Glomerular visceral epithelial cell (primary cell): ENCODE data around the gene ZCCHC14.
A peak's percentile ranks its signal among the peaks of the same experiment; 100 is the strongest.
"Not testable (repeated sequence)": the region's sequence is repeated elsewhere in the genome, so short reads cannot be mapped to it uniquely, and the experiment has no call there.

ENCODE experiments used
- DNase-seq: peaks from one replicate; pipeline ENCODE4 v3.0.0-alpha.2; 2016; ENCODE audit errors: extremely low spot score

Gene ZCCHC14

GRCh38 chr16:87409781-87410180 lies 83.0 kb downstream of the ZCCHC14 start:
- no peak for DNase-seq

- no peak for DNase-seq
These were observed 83.7 kb downstream of the ZCCHC14 start for GRCh38 chr16:87409153-87409552.

DNA sequence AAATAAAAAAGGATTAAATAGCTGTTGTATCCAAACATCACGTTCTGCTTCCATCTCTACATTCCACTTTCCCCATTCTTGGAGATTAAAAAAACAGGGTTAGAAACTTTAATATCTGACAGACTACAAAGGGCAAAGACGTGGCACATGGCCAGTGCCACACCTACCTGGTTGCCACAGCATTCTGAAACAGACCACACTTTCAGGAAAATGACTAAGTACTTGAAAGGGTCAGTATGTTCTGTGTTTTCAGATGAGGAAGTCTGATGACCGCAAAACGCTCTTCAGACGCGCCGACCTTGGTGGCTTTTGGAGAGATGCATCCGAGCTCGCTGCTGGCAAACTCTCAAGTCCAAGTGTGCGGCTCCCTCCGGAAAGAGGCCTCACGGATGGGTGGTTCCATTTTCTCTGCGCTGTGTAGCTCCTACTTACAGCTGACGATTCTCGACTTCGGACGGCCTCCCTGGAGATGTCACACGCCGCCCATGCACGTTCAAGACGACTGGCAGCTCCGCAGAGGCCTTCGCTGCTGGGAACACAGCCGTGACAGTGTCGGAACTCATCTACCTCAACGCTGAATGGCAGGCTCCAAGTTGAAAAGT lies 85.2 kb downstream of the ZCCHC14 start:
- peak; percentile 97 for DNase-seq

- DNase-seq, result no peak
These were observed 86.2 kb downstream of the ZCCHC14 start for GRCh38 chr16:87406495-87407088.

DNA sequence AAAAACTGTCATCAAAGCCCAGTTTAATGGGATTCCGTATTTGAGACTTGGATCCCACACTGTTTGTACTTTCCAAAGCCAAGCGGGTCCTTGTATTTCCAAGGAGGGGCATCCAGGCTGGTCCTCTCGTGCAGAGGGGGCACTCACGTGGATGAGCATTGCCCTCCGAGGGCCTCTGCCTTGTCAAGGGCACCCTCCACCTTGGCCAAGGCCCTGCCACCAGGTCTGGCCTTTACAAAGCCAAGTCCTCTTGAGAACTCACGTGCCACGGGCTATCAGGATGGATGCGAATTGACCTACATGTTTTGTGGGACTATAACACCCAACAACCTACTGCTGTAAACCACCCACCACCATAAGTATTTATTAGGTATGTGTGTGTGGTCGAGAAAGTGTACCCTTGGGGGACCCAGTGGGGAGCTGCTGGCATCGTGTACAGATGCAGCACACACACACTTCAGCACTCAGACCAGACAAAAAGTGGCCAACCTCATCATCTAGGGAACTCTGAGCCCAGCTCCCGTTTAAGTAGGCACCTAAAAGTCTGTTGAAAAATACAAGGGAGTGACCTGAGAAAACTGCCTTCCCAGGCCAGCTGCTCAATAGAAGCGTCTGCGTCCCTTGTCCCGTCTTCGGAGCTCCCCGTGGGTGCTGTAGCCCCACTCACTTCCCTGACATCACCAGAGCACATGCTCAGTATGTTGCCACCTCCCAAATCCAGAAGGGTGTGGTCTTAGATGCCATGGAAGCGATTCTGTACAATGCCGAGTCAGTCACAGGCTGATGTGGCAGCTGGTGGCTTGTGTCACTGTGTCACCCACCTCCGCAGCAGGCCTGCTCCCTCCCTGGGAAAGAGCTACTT lies 87.8 kb downstream of the ZCCHC14 start:
- no peak for DNase-seq

DNA sequence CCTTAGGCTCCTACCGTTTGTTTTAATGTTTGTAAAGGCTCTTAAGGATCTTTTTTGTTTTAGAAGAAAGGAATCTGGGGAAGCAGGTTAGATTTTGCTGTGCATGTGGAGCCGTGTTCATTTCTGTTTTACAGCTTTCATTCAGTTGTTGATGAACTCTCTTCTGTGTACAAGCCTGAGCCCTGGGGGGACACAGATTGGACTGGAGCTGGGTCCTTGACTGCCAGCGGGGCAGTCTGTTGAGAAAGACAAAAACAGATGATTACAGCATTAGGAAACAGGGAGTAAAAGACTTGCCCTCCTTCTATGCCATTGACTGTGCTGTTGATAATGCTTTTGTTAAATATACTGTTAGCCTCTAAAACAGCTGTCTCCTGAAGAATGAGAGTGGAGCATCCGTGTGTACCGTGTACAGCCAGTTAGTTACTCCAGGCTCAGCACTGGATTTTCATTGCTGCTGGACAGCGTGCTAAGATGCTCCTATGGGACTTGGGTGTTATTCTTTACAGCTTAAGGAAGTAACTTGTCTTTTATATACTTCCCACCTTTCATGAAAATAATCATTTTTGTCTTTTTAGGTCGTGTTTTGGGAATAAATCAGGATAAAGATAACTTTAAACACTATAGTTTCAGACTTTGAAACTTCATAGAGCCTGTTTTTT lies 97.5 kb downstream of the ZCCHC14 start:
- DNase-seq, result no peak

- no peak for DNase-seq
These were observed 99.2 kb downstream of the ZCCHC14 start for GRCh38 chr16:87393680-87394055.

GRCh38 chr16:87392821-87393679 lies 99.8 kb downstream of the ZCCHC14 start:
- peak; percentile 36 for DNase-seq

DNA sequence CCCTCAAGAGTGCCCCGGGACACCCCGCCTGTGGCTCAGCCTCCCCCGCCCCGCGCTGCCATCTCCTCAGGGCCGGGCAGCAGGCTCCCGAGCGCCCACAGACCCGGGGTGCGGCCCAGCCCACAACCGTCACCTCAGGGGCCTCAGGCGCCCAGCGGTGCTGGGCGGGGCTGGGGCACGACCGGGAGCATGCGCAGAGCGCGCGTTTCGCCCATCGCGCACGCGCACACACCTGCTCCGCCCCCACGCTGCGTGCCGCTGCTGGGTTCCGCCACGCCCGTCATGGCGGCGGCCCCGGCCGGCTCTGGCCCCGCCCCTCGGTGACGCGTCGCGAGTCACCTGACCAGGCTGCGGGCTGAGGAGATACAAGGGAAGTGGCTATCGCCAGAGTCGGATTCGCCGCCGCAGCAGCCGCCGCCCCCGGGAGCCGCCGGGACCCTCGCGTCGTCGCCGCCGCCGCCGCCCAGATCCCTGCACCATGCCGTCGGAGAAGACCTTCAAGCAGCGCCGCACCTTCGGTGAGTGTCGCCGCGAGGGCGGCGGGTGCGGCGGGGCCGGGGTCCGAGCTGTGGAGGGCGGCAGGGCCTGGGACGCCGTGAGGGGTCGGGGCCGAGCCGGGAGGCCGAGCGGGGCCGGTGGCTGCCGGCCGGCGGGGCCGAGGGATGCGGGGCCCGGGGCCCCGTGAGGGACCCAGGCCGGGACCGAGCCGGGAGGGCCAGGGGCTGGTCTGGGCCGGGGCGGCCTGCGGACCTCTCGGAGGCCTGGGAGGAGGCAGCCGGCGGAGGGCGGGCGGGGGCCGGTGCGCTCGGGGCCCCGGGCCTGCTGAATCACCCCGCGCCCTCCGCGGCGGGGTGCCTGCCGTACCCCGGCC lies 100.6 kb downstream of the ZCCHC14 start, which contains the start of gene MAP1LC3B:
TSS of gene MAP1LC3B (plus strand) at position 387 of the 871 bp plus-strand sequence. CDS start at position 479, 92 bp downstream.
- peak; percentile 96 for DNase-seq

GRCh38 chr16:87391324-87391949 lies 101.4 kb downstream of the ZCCHC14 start:
- DNase-seq, result no peak

DNA sequence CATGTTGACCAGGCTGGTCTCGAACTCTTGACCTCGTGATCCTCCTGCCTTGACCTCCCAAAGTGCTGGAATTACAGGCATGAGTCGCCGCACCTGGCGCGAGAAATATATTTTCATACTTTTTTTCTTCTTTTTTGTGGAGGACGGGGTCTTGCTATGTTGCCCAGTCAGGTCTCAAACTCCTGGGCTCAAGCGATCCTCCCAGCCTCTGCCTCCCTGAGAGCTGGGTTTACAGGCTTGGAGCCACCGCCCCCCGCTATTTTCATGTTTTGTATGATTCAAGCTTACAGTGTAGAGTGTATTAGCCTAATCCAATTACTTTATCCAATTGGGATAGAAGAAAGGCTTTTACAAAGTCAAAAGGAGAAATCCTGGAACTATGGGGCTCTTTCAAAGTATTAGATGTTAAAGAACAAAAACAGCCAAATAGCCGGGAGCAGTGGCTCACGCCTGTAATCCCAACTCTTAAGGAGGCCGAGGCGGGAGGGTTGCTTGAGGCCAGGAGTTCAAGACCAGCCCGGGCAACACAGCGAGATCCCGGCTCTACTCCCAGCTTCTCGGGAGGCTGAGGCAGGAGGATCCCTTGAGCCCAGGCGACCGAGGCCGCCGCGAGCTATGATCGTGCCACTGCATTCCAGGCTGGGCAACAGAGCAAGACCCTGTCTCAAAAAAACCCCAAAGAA lies 102.0 kb downstream of the ZCCHC14 start:
- DNase-seq, result no peak

DNA sequence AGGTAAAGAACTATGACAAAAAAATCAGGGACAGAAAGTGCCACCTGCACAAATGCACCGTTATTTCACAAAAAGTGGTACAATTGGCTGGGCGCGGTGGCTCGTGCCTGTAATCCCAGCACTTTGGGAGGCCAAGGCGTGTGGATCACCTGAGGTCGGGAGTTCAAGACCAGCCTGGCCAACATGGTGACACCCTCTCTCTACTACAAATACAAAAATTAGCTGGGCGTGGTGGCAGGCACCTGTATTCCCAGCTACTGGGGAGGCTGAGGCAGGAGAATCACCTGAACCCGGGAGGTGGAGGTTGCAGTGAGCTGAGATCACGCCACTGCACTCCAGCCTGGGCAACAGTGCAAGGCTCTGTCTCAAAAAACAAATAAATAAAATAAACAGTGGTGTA lies 102.9 kb downstream of the ZCCHC14 start:
- DNase-seq, result not testable (repeated sequence)

- DNase-seq, result no peak
These were observed 103.6 kb downstream of the ZCCHC14 start for GRCh38 chr16:87389245-87389644.

DNA sequence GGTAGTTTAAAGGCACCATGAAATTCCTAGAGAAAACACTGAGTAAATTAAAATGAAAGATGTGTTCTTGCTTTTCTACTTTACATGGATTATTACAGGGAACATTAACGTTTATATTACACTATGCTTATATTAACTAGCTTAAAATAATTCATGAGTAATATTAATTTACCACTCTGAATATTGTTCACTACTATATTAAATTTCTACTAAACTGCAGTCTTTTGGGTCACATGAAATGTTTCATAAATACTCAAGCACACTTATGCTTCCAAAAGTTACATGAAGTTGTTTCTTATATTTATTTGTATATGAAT lies 104.0 kb downstream of the ZCCHC14 start:
- DNase-seq, result no peak

DNA sequence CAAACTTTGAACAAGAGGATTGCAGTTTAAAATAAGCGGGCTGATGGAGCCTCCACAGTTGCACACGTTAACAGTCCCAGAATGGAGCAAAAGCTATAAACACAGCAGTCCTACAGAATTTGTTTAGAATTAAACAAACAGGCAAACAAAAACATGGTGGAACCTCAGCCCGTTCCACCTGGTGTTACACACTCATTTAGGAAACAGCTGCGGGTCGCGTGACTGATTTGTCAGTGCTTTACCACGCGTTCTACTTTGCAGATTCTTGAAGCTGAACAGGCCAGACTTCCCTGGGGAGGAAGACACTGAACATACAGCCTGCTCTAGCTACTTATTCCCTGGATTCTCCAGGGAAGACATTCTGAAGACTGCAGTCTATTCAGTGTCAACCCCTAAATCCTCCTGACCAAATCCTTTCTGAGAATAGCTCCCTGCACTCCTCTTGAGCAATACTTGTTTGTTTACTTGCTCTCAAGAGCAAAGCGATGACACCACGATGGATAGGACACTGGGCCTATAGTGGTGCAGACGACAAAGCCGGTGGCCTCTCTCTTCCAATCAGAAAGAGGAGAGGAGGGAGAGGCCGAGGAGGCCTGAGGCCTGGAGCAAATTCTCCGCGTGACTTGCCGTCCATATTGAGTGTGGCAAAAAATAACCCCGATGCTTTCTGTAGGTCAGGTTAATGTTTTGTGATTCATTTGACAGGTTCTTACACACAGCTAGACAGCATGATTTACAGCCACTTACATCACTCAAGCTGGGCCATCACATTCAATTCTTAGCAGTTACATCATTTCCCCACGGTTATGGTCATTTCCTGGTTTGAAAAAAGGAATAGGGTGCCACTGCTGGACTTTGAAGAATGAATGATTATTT lies 104.6 kb downstream of the ZCCHC14 start:
- DNase-seq, result peak; percentile 97

- DNase-seq, result not testable (repeated sequence)
These were observed 108.0 kb downstream of the ZCCHC14 start for GRCh38 chr16:87384875-87385167.

DNA sequence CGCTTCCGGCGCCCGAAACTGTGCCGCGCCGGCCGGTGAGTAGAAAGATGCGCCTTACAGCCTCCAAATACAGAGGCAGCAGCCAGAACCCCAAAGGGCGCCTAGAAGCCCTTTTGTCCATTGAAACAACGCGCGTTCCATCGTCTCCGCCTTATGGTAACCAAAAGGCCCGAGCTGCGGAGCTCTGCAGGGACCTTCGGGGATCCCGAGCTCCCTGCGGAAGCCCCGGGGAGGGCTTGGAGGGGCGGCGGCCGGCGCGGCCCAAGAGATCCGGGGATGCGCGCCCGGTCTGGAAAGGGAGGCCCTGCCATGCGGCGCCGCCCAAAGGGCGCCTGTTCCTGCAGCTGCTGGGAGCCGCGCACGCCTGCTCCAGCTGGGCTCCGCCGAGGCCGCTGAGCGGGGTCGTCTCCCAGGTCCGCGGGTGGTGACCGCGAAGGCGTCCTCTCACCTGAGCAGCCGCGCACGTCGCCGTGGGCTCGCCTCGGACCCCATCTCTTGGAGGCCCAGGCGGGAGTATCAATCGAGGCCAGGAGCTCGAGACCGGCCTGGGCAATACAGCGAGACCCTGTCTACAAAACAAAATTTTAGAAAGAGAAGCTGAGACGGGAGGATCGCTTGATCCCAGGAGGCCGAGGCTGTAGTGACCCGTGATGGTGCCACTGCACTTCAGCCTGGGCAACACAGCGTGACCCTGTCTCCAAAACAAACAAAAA lies 108.5 kb downstream of the ZCCHC14 start:
- no peak for DNase-seq
